DOHH2 (cell line): ENCODE data around the gene ANKS1B.
"Not testable (repeated sequence)": the region's sequence is repeated elsewhere in the genome, so short reads cannot be mapped to it uniquely, and the experiment has no call there.

Source experiments
- H3F3A ChIP-seq: fragments of 200-600 bp; sonication (generic), shearing (Covaris generic); 2 replicates; pipeline ENCODE4 v1.6.0; 2016; ENCODE audit warnings: antibody characterized with exemption, mild to moderate bottlenecking; ENCODE audit not compliant: control insufficient read depth, insufficient read depth
- H3K27ac ChIP-seq: fragments of 200-600 bp; sonication (generic); 2 replicates; pipeline ENCODE4 v1.5.1; 2014; ENCODE audit warnings: low read depth, mild to moderate bottlenecking, low read length, moderate library complexity
- H3K27me3 ChIP-seq: fragments of 200-600 bp; sonication (generic); 2 replicates; pipeline ENCODE4 v1.6.1; 2014; ENCODE audit warnings: mild to moderate bottlenecking, low read length, mixed read lengths; ENCODE audit not compliant: control insufficient read depth
- H3K36me3 ChIP-seq: fragments of 200-600 bp; sonication (generic); 2 replicates; pipeline ENCODE4 v1.6.1; 2014; ENCODE audit warnings: mild to moderate bottlenecking, low read length, moderate library complexity, mixed read lengths; ENCODE audit not compliant: control insufficient read depth
- H3K4me1 ChIP-seq: fragments of 200-600 bp; sonication (generic); 2 replicates; pipeline ENCODE4 v1.6.1; 2014; ENCODE audit warnings: mild to moderate bottlenecking, low read length, mixed read lengths; ENCODE audit not compliant: control insufficient read depth
- H3K4me2 ChIP-seq: fragments of 200-600 bp; sonication (generic); 2 replicates; pipeline ENCODE4 v1.6.0; 2014; ENCODE audit warnings: mild to moderate bottlenecking, low read length, moderate library complexity
- H3K4me3 ChIP-seq: fragments of 200-600 bp; sonication (generic); 2 replicates; pipeline ENCODE4 v1.5.1; 2014; ENCODE audit warnings: mild to moderate bottlenecking, low read length, mixed read lengths
- H3K79me2 ChIP-seq: fragments of 200-600 bp; sonication (generic); 2 replicates; pipeline ENCODE4 v1.6.1; 2014; ENCODE audit warnings: mild to moderate bottlenecking, low read length, mixed read lengths; ENCODE audit not compliant: control insufficient read depth
- H3K9me2 ChIP-seq: fragments of 200-600 bp; sonication (generic); replicated peaks from 2 replicates; pipeline ENCODE4 v1.6.1; 2014; ENCODE audit warnings: mild to moderate bottlenecking, low read length, mixed read lengths; ENCODE audit not compliant: control insufficient read depth
- H3K9me3 ChIP-seq: fragments of 200-600 bp; sonication (generic); 2 replicates; pipeline ENCODE4 v1.6.1; 2014; ENCODE audit warnings: antibody characterized with exemption, low read length, mixed read lengths; ENCODE audit not compliant: control insufficient read depth, insufficient read depth
- H4K20me1 ChIP-seq: fragments of 200-600 bp; sonication (generic); 2 replicates; pipeline ENCODE4 v1.6.0; 2014; ENCODE audit warnings: low read depth, mild to moderate bottlenecking, antibody characterized with exemption, low read length, moderate library complexity; ENCODE audit not compliant: control insufficient read depth, insufficient read depth
- EZH2phosphoT487 ChIP-seq: fragments of 200-600 bp; sonication (generic); IDR thresholded peaks from 2 replicates; pipeline ENCODE4 v1.6.1; 2017; ENCODE audit warnings: borderline replicate concordance, mild to moderate bottlenecking, antibody characterized with exemption, low read length, moderate library complexity, mixed read lengths
- TF ChIP-seq, protein P1 (sequence below): fragments of 200-600 bp; sonication (generic); IDR thresholded peaks from one replicate; pipeline ENCODE4 v1.5.1; 2014; ENCODE audit warnings: antibody characterized with exemption, mild to moderate bottlenecking, low read depth, low read length; ENCODE audit not compliant: poor library complexity, severe bottlenecking

The ANKS1B gene

DNA sequence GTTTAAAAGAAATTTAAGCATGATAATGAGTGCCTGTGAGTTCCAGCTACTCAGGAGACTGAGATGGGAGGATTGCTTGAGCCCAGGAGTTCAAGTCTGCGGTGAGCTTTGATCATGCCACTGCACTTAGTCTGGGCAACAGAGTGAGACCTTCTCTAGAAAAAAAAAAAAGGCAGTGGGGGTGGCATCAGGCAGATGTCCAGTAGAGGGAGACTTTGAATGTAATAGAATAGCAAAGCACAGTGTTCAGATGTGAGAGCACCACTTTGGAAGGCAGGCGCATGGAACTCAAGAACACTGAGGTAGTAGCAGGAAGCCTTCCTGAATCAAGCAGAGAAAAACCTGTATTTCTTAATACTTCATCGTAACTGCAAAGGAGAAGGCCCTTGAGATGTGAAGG, 731.7 kb downstream of the ANKS1B start:
- TF ChIP-seq, protein P1, sequence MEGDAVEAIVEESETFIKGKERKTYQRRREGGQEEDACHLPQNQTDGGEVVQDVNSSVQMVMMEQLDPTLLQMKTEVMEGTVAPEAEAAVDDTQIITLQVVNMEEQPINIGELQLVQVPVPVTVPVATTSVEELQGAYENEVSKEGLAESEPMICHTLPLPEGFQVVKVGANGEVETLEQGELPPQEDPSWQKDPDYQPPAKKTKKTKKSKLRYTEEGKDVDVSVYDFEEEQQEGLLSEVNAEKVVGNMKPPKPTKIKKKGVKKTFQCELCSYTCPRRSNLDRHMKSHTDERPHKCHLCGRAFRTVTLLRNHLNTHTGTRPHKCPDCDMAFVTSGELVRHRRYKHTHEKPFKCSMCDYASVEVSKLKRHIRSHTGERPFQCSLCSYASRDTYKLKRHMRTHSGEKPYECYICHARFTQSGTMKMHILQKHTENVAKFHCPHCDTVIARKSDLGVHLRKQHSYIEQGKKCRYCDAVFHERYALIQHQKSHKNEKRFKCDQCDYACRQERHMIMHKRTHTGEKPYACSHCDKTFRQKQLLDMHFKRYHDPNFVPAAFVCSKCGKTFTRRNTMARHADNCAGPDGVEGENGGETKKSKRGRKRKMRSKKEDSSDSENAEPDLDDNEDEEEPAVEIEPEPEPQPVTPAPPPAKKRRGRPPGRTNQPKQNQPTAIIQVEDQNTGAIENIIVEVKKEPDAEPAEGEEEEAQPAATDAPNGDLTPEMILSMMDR = peak; percentile 38
- no peak for TF ChIP-seq EZH2phosphoT487
- no peak overlapping the region for H3K4me2 ChIP-seq
- peaks cover 12% of the 10 kb centered on the region for H3K4me1 ChIP-seq
- H3K79me2 ChIP-seq = no peaks in the 10 kb centered on the region
- H3F3A ChIP-seq = no peaks in the 10 kb centered on the region
- H3K27ac ChIP-seq = no peak overlapping the region
- H3K36me3 ChIP-seq = 0 out of 2 replicates have a peak, but pooled peaks cover 3% of the 10 kb centered on the region
- no peaks in the 10 kb centered on the region for H4K20me1 ChIP-seq
- no peaks in the 10 kb centered on the region for H3K9me2 ChIP-seq
- no peaks in the 10 kb centered on the region for H3K9me3 ChIP-seq
- H3K4me3 ChIP-seq = no peak overlapping the region
- H3K27me3 ChIP-seq = no peaks in the 10 kb centered on the region

DNA sequence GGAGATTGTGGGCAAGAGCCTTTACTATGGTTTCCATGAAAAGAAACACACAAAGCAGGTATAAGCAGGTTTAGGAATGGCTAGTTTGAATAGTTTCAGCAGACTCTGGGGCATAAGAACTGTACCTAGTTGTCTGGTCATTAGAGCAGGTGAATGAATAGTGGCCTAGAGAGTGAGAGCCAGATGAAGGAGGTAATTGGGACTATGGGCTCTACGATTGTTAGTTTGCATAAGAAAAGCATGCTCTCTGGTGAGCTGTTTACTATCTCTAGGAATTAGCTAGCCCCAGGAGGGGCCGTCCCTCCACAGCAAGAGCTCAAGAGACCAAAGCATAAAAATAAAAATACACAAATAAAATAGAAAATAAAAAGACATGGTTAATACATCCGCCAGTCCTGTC, 734.6 kb downstream of the ANKS1B start:
- Histone ChIP-seq H3K79me2 (no peaks in the 10 kb centered on the region), H3K9me3 (peaks cover 3% of the 10 kb centered on the region; the same call in 1 of the 2 replicates), H3K27me3 (no peaks in the 10 kb centered on the region), H3K4me3 (no peak overlapping the region), H3K36me3 (0 out of 2 replicates have a peak, but pooled peaks cover 3% of the 10 kb centered on the region), H3K4me2 (no peak overlapping the region), H3K27ac (no peak overlapping the region), H3K4me1 (peaks cover 12% of the 10 kb centered on the region), H3F3A (no peaks in the 10 kb centered on the region), H4K20me1 (no peaks in the 10 kb centered on the region), H3K9me2 (no peaks in the 10 kb centered on the region)
- TF ChIP-seq, protein P1 = no peak
- TF ChIP-seq EZH2phosphoT487 = no peak

DNA sequence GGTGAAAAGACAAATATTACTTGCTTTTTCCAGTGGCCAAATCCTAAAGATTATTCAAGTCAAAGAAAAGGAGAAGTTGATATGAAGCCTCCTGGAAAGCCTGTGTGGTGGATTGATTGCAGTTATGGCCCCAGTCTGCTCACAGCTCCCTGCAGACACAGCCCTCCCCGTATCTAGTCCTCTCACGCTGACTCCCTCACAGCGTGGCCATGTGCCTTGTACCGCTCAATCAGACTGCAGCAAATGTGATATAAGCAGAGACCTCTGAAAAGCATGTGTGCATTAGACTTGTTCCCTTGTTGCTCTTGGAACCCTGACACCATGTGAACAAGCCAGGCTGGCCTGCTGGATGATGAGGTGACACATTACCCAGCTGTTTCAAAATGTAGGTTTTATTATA, 735.2 kb downstream of the ANKS1B start:
- Histone ChIP-seq H3K4me1 (peaks cover 12% of the 10 kb centered on the region), H4K20me1 (no peaks in the 10 kb centered on the region), H3K9me3 (peaks cover 3% of the 10 kb centered on the region; the same call in 1 of the 2 replicates), H3K4me3 (no peak overlapping the region), H3K27ac (no peak overlapping the region), H3K36me3 (0 out of 2 replicates have a peak, but pooled peaks cover 3% of the 10 kb centered on the region), H3K79me2 (no peaks in the 10 kb centered on the region), H3F3A (no peaks in the 10 kb centered on the region), H3K27me3 (no peaks in the 10 kb centered on the region), H3K9me2 (no peaks in the 10 kb centered on the region), H3K4me2 (no peak overlapping the region)
- TF ChIP-seq, protein P1 = no peak
- no peak for TF ChIP-seq EZH2phosphoT487

DNA sequence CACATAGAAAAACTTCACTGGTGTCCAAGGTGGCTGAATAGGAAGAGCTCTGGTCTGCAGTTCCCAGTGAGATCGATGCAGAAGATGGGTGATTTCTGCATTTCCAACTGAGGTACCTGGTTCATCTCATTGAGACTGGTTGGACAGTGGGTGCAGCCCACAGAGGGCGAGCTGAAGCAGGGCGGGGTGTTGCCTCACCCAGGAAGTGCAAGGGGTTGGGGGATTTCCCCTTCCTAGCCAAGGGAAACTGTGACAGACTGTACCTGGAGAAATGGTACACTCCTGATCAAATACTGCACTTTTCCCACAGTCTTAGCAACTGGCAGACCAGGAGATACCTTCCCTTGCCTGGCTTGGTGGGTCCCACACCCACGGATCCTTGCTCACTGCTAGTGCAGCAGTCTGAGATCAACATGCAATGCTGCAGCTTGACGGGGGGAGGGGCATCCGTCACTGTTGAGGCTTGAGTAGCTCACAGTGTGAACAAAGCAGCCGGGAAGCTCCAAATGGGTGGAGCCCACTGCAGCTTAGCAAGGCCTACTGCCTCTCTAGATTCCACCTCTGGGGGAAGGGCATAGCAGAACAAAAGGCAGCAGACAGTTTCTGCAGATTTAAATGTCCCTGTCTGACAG, 746.7 kb downstream of the ANKS1B start:
- not testable (repeated sequence) for H3K4me2 ChIP-seq, H3K9me2 ChIP-seq, H3K4me3 ChIP-seq

More for the DNA sequence above, 746.7 kb downstream of the ANKS1B start:
- H3K79me2 ChIP-seq, H3F3A ChIP-seq, H3K36me3 ChIP-seq, H3K27ac ChIP-seq, H3K4me1 ChIP-seq, H3K9me3 ChIP-seq, H4K20me1 ChIP-seq, H3K27me3 ChIP-seq: not testable (repeated sequence)
